ENCODE data around the gene PLEKHD1. TPM values are rescaled to one million over a fixed set of nuclear protein-coding genes. Genes with fewer than 3 reads are reported as not detected.
A peak's percentile ranks its signal among the peaks of the same experiment; 100 is the strongest.

The PLEKHD1 gene
- total RNA-seq, result under 0.01 TPM in 2 replicates
- polyA plus RNA-seq, result 0.01 TPM in 1 of 2 replicates, not detected in the other
- not detected in 2 replicates for polyA plus RNA-seq (2012)
- not detected in 2 replicates for polyA minus RNA-seq (ENCODE audit: low replicate concordance)

DNA sequence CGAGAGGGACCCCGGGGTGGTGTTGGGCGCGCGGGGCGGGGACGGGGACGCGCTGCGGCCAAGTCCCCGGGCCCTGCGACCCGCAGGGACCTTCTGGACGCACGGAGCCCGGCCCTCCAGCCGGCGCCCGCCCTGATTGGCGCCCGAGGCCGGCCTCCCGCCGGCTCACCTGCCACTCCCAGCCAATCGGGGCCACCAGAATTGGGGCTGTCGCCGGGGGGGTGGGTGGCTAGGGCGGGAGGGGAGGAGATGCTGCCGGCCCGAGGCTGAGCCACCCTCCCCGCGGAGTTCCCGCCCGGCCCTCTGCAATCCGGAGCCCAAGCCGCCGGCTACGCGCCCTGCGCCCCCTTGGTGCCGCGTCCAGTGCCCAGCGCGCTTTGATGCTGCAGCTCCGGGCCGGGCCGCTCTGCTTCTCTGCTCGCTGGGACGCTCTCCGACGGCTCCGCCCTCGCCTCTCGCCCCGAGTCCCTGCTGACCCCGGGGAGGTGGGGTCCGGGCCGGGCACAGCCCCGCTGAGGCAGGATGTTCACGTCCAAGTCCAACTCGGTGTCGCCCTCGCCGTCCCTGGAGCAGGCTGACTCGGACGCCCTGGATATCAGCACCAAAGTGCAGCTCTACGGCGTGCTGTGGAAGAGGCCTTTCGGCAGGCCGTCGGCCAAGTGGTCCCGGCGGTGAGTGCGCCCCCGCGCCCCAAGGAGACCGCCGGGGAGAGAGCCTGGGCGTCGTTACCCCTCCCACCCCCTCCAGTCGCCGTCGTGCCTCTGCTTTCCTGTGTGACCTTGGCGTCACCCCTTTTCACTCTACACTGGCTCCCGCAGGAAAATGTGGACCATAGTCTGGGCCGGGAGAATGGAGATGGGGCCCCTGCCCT lies at the start of gene PLEKHD1:
Gene PLEKHD1 (plus strand): TSS at position 285 of the 871 bp plus-strand sequence. CDS start 238 bp downstream, at position 523.
- TF ChIP-seq EZH2 (IDR thresholded peaks at IDR 0.05; ENCODE audit: low read length, missing control alignments), result peak; percentile 85
- TF ChIP-seq, protein P1, sequence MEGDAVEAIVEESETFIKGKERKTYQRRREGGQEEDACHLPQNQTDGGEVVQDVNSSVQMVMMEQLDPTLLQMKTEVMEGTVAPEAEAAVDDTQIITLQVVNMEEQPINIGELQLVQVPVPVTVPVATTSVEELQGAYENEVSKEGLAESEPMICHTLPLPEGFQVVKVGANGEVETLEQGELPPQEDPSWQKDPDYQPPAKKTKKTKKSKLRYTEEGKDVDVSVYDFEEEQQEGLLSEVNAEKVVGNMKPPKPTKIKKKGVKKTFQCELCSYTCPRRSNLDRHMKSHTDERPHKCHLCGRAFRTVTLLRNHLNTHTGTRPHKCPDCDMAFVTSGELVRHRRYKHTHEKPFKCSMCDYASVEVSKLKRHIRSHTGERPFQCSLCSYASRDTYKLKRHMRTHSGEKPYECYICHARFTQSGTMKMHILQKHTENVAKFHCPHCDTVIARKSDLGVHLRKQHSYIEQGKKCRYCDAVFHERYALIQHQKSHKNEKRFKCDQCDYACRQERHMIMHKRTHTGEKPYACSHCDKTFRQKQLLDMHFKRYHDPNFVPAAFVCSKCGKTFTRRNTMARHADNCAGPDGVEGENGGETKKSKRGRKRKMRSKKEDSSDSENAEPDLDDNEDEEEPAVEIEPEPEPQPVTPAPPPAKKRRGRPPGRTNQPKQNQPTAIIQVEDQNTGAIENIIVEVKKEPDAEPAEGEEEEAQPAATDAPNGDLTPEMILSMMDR (conservative IDR thresholded peaks at IDR 0.05 in 1 of 2, IDR thresholded peaks at IDR 0.05 in 1 of 2; ENCODE audit: low read depth in 1 of 2, low read length in 2 of 2), result no peak
- H3K9ac ChIP-seq (ENCODE audit: insufficient read depth, low read length), result no peak within 1 kb of the TSS
- no peak within 1 kb of the TSS for H3K4me2 ChIP-seq (ENCODE audit: extremely low read depth, insufficient read depth, low read length)
- no peak for DNase-seq (ENCODE audit: low read depth in 2 of 2)
- no peaks in the 10 kb centered on the region for H3K36me3 ChIP-seq (ENCODE audit: control insufficient read depth, insufficient read depth, low read length)
- no peak within 1 kb of the TSS for H2AFZ ChIP-seq (ENCODE audit: low read length)
- H3K9me3 ChIP-seq (ENCODE audit: control insufficient read depth, insufficient read depth, low read depth, low read length), result no peaks in the 10 kb centered on the region
- peaks cover 67% of the 10 kb centered on the region for H3K27me3 ChIP-seq (ENCODE audit: control insufficient read depth, insufficient read depth, low read length)
- no peaks in the 10 kb centered on the region for H3K79me2 ChIP-seq (ENCODE audit: control insufficient read depth, insufficient read depth, low read length)
- H3K4me1 ChIP-seq (ENCODE audit: control insufficient read depth, extremely low read depth, insufficient read depth, low read length), result no peaks in the 10 kb centered on the region
- no peak within 1 kb of the TSS for H3K27ac ChIP-seq (ENCODE audit: insufficient read depth, low read length)
- H3K4me3 ChIP-seq (replicated peaks in 1 of 4; ENCODE audit: control extremely low read depth in 1 of 4, insufficient read depth in 1 of 4, low read depth in 3 of 4, low read length in 4 of 4), result peak within 1 kb of the TSS in 1 of 4 experiments; percentile 42
- H4K20me1 ChIP-seq (ENCODE audit: control insufficient read depth, extremely low read depth, insufficient read depth, low read length), result no peaks in the 10 kb centered on the region

DNA sequence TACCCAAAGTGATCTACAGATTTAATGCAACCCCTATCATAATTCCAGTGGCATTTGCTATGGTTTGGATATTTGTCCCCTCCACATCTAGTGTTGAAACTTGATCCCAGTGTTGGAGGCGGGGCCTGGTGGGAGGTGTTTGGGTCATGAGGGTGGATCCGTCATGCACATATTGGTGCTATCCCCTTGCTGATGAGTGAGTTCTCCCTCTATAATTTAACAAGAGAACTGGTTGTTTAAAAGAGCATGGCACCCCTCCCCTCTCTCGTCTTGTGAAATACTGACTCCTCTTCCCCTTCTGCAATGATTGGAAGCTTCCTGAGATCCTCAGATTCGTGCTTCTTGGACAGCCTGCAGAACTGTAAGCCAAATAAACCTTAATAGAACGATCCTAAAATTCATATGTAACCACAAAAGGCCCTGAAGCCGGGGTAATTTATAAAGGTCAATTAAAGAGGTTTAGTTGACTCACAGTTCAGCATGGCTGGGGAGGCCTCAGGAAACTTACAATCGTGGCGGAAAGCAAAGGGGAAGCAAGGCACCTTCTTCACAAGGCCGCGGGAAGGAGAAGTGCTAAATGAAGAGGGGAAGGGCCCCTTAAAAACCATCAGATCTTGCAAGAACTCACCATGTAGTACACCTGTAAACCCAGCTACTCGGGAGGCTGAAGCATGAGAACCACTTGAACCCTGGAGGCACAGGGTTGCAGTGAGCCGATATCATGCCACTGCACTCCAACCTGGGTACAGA lies 44.8 kb upstream of the PLEKHD1 start:
- no peak overlapping the region for H3K27ac ChIP-seq (ENCODE audit: insufficient read depth, low read length)
- H3K27me3 ChIP-seq (ENCODE audit: control insufficient read depth, insufficient read depth, low read length), result no peaks in the 10 kb centered on the region
- H3K4me3 ChIP-seq (replicated peaks in 1 of 4; ENCODE audit: control extremely low read depth in 1 of 4, insufficient read depth in 1 of 4, low read depth in 3 of 4, low read length in 4 of 4), result no peak overlapping the region
- H3K4me1 ChIP-seq (ENCODE audit: control insufficient read depth, extremely low read depth, insufficient read depth, low read length), result no peaks in the 10 kb centered on the region
- H2AFZ ChIP-seq (ENCODE audit: low read length), result no peak overlapping the region
- no peaks in the 10 kb centered on the region for H3K9me3 ChIP-seq (ENCODE audit: control insufficient read depth, insufficient read depth, low read depth, low read length)
- no peaks in the 10 kb centered on the region for H4K20me1 ChIP-seq (ENCODE audit: control insufficient read depth, extremely low read depth, insufficient read depth, low read length)
- no peak overlapping the region for H3K9ac ChIP-seq (ENCODE audit: insufficient read depth, low read length)
- H3K4me2 ChIP-seq (ENCODE audit: extremely low read depth, insufficient read depth, low read length), result no peak overlapping the region
- peaks cover 3% of the 10 kb centered on the region for H3K79me2 ChIP-seq (ENCODE audit: control insufficient read depth, insufficient read depth, low read length)
- H3K36me3 ChIP-seq (ENCODE audit: control insufficient read depth, insufficient read depth, low read length), result peaks cover 2% of the 10 kb centered on the region
- no peak for TF ChIP-seq EZH2 (IDR thresholded peaks at IDR 0.05; ENCODE audit: low read length, missing control alignments)
- TF ChIP-seq, protein P1 (conservative IDR thresholded peaks at IDR 0.05 in 1 of 2, IDR thresholded peaks at IDR 0.05 in 1 of 2; ENCODE audit: low read depth in 1 of 2, low read length in 2 of 2), result no peak
- no peak for DNase-seq (ENCODE audit: low read depth in 2 of 2)

DNA sequence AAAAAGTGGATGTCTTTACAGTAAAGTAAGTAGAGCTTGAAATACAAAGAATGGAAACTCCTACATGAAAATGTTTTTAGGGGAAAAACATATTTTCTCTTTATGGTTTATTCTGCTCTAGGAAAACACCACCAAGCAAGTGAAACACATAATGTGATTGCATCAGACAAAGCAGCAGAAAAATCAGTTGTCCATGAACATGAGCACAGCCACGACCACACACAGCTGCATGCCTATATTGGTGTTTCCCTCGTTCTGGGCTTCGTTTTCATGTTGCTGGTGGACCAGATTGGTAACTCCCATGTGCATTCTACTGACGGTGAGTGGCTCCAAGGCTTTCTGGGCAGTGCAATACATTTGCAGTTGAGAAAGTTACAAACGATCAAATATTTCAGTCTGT lies 42.6 kb upstream of the PLEKHD1 start:
- no peak overlapping the region for H3K4me3 ChIP-seq (replicated peaks in 1 of 4; ENCODE audit: control extremely low read depth in 1 of 4, insufficient read depth in 1 of 4, low read depth in 3 of 4, low read length in 4 of 4)
- no peak overlapping the region for H3K27ac ChIP-seq (ENCODE audit: insufficient read depth, low read length)
- H3K9me3 ChIP-seq (ENCODE audit: control insufficient read depth, insufficient read depth, low read depth, low read length), result no peaks in the 10 kb centered on the region
- H3K4me2 ChIP-seq (ENCODE audit: extremely low read depth, insufficient read depth, low read length), result no peak overlapping the region
- H4K20me1 ChIP-seq (ENCODE audit: control insufficient read depth, extremely low read depth, insufficient read depth, low read length), result no peaks in the 10 kb centered on the region
- H3K9ac ChIP-seq (ENCODE audit: insufficient read depth, low read length), result no peak overlapping the region
- H3K36me3 ChIP-seq (ENCODE audit: control insufficient read depth, insufficient read depth, low read length), result peaks cover 2% of the 10 kb centered on the region
- TF ChIP-seq EZH2 (IDR thresholded peaks at IDR 0.05; ENCODE audit: low read length, missing control alignments), result no peak
- TF ChIP-seq, protein P1 (conservative IDR thresholded peaks at IDR 0.05 in 1 of 2, IDR thresholded peaks at IDR 0.05 in 1 of 2; ENCODE audit: low read depth in 1 of 2, low read length in 2 of 2), result no peak
- no peaks in the 10 kb centered on the region for H3K27me3 ChIP-seq (ENCODE audit: control insufficient read depth, insufficient read depth, low read length)
- H2AFZ ChIP-seq (ENCODE audit: low read length), result no peak overlapping the region
- peak in 1 of 2 donors; percentile 11 for DNase-seq (ENCODE audit: low read depth in 2 of 2)
- no peaks in the 10 kb centered on the region for H3K79me2 ChIP-seq (ENCODE audit: control insufficient read depth, insufficient read depth, low read length)
- H3K4me1 ChIP-seq (ENCODE audit: control insufficient read depth, extremely low read depth, insufficient read depth, low read length), result no peaks in the 10 kb centered on the region

Measured in fibroblast of lung (primary cell).